ENCODE results near the gene VCX3B. TPM values are rescaled to one million over a fixed set of nuclear protein-coding genes. Genes with fewer than 3 reads are reported as not detected.
"Not testable (repeated sequence)": the region's sequence is repeated elsewhere in the genome, so short reads cannot be mapped to it uniquely, and the experiment has no call there.

VCX3B gene
- 0.11 TPM in 1 of 2 replicates, not detected in the other for total RNA-seq (2014; rRNA removed; shearing (Covaris generic))

GRCh38 chrX:8464530-8464929, at the start of gene VCX3B:
VCX3B (plus strand) TSS chrX:8464830; CDS start chrX:8465451, 621 bp downstream.
- not testable (repeated sequence) for DNase-seq (ENCODE audit: low read depth)

- DNase-seq (ENCODE audit: low read depth) = no peak
These were observed 46.3 kb upstream of the VCX3B start for GRCh38 chrX:8418301-8418700.

DNA sequence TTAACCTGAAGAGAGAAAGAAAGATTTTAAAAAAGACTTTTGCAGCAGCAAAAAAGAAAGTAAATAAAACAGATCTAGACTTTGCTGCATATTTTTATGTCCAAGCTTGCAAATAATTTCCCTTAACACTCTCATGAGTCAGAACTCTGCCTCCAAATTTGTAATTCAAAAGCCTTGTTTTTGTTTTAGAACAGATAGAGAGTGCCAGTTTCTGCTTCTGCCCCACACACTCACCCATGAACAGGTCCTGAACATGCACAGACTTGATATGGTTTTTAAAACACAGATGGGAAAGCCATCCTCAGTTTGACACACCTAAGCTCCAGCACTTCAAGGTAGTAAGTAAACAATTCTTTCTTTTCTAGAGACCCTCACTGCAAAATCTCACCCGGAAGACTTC, 39.7 kb upstream of the VCX3B start:
- DNase-seq (ENCODE audit: low read depth) = no peak

DNA sequence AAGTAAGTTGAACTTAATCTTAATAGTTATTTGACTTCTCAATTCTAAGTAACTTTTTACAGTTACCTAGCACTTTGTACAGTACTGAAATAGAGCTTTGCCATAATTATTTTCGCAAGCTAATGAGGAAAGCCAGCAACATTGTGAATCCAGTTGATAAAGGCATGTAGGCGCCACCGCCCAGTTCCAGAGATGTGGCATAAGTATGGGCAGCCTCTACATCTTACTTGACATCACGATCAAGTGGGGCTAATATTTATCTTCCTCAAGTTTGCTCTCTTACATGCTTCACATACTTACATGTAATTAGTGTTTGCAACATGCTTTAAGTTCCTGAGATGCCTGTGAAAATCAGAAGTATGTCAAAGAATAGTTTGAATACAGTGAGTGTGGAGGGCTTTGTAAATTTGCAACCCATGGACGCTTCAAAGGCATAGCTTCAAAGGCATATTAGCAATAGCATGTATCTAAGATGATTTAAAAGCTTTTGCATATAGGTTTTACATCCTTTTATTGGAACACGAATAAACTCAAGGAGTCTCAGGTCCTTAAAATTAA, 34.9 kb upstream of the VCX3B start:
- no peak for DNase-seq (ENCODE audit: low read depth)

DNA sequence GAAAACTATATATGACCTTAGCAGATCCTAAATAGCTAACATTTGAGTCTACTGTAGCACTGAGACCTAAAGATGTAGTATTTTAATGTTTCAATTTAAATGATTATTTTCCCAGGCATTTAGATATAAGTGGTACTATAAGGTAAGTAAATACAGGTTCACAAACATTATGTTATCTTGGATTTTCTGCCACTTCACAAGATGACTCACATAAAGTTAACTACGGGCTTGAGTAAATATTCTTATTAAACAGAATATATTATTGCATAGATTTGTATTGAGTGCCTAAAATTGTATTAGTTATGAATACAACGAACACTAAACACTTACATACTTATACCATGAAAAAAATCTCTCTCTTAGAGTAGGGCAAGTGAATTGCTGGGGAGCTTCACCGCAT, 34.2 kb upstream of the VCX3B start:
- no peak for DNase-seq (ENCODE audit: low read depth)

GRCh38 chrX:8432396-8432795, 32.2 kb upstream of the VCX3B start:
- DNase-seq (ENCODE audit: low read depth) = no peak

- no peak for DNase-seq (ENCODE audit: low read depth)
These were observed 31.2 kb upstream of the VCX3B start for GRCh38 chrX:8433109-8434062.

- no peak for DNase-seq (ENCODE audit: low read depth)
These were observed 17.3 kb upstream of the VCX3B start for GRCh38 chrX:8447368-8447767.

GRCh38 chrX:8452343-8452742, 12.3 kb upstream of the VCX3B start:
- DNase-seq (ENCODE audit: low read depth) = not testable (repeated sequence)

- DNase-seq (ENCODE audit: low read depth) = no peak
These were observed 11.0 kb upstream of the VCX3B start for GRCh38 chrX:8453611-8454010.

- DNase-seq (ENCODE audit: low read depth) = no peak
These were observed 9.1 kb upstream of the VCX3B start for GRCh38 chrX:8455557-8455956.

- DNase-seq (ENCODE audit: low read depth) = no peak
These were observed 2.1 kb upstream of the VCX3B start for GRCh38 chrX:8462488-8462887.

DNA sequence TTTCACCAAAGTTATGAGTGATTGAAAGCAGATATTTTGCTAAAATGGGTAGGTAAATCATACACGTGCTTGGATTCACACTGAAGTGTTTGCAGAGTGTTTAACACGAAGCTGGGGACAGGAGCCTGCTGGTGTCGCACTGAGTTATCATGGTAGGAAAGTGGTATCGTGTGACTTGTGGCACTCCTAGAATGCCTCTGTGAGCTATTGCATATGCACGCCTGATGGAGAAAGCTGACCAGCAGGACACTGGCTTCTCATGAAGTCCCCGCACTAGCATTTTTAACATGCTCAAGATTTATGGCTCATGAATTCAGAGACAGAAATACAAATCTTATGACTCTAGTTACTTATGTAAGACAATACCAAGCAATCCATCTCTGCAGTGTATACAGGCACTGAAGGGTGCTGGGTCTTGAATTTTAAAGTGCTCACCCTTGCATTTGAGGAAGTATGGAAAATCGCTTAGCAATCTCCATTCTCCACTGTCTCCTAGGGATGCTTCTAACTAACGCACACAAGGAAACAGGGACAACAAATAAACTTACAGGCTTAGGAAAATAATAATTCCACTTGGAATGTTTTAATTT, 19.8 kb downstream of the VCX3B start:
- DNase-seq (ENCODE audit: low read depth) = no peak

DNA sequence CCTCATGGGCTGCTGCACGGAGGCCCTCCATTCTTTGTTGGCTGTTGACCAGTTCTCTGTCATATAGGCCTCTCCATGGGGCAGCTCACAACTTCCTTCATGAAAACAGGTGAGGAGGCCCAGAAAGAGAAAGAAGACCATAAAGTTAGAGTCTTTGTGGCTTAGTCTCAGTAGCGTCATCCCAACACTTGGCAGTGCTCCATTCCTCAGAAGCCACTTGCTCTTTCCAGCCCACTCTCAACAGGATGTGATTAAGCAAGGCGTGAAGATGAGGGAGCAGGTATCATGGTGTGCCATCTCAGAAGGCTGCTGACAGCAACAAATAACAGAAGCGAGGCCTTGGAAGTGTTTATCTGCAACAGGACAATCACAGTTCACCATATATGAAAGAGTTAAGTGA, 30.4 kb downstream of the VCX3B start:
- not testable (repeated sequence) for DNase-seq (ENCODE audit: low read depth)

DNA sequence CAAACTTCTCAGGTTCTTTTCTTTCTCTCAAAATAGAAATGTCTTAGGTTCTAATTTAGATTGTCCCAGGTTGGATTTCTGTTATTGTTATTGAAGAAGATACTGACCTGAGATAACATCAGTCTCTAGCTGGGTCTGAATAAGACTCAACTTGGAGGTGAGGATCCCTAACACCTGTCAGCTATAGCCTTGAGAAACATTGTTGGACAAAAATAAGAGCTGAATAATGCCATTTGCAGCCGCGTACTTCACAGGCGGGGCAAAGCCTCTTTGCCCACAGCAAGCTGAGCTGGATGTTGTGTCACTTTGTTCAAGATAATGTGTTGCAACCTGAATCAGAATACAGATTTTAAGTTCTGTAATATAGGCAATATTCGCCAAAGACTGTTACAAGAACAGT, 35.6 kb downstream of the VCX3B start:
- DNase-seq (ENCODE audit: low read depth) = no peak

DNA sequence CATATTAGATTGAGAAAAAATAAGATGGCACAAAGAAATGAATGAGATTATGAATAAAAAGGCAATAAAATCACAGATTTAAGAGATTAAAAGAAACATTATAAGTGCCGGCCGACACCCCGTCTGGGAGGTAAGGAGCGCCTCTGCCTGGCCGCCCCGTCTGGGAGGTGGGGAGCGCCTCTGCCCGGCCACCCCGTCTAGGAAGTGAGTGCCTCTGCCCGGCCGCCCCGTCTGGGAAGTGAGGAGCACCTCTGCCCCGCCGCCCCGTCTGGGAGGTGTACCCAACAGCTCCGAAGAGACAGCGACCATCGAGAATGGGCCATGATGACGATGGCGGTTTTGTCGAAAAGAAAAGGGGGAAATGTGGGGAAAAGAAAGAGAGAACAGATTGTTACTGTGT, 37.5 kb downstream of the VCX3B start:
- not testable (repeated sequence) for DNase-seq (ENCODE audit: low read depth)

GRCh38 chrX:8504451-8504850, 39.8 kb downstream of the VCX3B start:
- no peak for DNase-seq (ENCODE audit: low read depth)
